GM12873 (cell line): ENCODE data around the gene LRMDA.

Source experiments
- TF ChIP-seq, protein P1 (sequence below): IDR thresholded peaks from 2 replicates; pipeline ENCODE4 v1.5.1; 2012; ENCODE audit warnings: low read depth, mild to moderate bottlenecking, moderate library complexity, low read length, control low read depth; ENCODE audit not compliant: insufficient read depth; ENCODE audit errors: missing control alignments

The LRMDA gene

GRCh38 chr10:75950307-75950706, 518.9 kb downstream of the LRMDA start:
- TF ChIP-seq, protein P1, sequence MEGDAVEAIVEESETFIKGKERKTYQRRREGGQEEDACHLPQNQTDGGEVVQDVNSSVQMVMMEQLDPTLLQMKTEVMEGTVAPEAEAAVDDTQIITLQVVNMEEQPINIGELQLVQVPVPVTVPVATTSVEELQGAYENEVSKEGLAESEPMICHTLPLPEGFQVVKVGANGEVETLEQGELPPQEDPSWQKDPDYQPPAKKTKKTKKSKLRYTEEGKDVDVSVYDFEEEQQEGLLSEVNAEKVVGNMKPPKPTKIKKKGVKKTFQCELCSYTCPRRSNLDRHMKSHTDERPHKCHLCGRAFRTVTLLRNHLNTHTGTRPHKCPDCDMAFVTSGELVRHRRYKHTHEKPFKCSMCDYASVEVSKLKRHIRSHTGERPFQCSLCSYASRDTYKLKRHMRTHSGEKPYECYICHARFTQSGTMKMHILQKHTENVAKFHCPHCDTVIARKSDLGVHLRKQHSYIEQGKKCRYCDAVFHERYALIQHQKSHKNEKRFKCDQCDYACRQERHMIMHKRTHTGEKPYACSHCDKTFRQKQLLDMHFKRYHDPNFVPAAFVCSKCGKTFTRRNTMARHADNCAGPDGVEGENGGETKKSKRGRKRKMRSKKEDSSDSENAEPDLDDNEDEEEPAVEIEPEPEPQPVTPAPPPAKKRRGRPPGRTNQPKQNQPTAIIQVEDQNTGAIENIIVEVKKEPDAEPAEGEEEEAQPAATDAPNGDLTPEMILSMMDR: no peak

DNA sequence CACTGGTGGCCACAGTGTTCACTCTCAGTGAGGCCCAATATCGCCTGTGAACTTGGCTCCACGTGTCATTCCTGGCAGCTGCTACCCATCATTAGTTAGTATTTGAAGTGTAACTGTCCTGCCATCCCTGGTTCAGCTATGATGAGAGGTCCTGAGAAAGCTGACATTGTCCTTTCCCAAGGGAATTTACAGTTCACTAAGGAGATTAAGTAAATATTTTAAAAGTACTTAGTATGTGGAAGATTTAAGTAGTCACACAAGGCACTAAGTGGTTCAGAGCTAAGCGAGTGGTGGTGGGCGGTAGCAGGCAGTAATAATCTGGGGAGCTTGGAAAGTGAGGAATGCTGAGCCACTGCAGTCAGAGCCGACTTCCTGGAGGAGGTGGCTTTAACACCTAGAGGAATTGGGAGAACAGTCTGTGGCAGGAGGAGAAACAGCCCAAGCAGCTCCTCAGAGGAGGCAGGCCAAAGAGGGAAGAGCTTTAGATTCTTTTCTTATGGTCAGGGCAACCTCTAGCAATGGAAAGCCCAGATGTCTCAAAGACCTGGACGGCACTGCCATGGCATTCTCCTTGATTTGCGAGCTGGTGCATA, 519.7 kb downstream of the LRMDA start:
- TF ChIP-seq, protein P1: no peak

DNA sequence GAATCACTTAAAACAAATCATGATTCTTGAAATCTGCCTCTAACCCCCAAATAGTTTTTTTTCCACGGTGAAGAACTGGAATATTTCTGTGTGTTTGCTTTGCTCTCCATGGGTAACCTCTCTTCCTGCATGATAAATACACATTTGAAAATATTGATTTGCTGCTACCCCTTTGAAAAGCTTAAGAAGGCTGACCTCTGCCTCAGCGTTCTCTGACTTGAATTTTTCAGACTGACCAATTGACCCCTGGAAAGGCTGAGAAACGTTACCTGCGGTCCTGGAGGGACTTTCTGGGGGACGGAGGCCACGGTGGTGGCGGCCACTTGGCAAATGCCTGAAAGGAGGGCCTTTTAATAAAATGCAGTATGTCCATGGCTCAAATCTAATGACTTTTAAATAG, 520.2 kb downstream of the LRMDA start:
- TF ChIP-seq, protein P1: no peak

GRCh38 chr10:75952093-75952492, 520.7 kb downstream of the LRMDA start:
- TF ChIP-seq, protein P1: no peak

DNA sequence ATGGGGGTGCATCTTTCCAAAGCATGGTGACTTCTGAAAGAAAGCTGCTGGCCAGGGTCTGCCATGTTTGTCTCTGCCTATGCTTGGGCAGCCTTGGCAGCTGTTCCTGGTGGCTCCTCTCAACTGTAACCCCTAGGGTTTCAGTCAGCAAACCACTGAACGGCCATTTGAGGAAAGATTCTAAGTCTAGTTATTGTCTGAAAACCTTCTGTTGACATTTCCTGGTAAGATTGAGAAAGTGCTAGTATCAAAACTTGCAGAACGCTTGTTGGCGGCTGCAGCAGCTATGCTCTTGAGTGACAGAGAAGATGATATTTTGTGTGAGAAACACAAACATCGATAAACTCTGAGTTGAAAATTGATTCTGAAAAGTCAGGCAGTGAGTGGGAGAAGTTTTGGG, 523.1 kb downstream of the LRMDA start:
- TF ChIP-seq, protein P1: no peak

DNA sequence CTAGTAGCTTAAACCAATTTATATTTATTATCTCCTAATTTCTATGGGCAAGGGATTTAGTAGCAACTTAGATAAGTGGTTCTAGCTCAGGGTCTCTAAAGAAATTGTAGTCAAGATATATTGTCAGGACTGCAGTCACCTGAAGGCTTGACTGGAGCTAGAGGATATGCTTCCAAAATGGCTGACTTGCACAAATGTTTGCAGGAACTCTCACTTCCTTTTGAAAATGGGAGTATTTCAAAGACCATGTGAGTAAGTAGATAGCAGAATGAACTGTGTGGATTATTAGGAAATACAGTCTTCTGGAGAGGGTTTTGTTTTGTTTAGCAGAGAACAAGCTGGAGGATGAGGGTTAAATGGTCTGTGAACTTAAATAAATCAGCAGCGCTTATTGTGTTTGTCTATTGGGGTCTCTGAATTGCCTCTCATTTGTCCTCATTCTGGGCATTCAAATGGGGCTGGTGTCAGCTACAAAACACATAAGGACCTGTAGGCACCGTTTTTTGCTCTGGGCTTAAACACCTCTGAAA, 524.6 kb downstream of the LRMDA start:
- TF ChIP-seq, protein P1: no peak

DNA sequence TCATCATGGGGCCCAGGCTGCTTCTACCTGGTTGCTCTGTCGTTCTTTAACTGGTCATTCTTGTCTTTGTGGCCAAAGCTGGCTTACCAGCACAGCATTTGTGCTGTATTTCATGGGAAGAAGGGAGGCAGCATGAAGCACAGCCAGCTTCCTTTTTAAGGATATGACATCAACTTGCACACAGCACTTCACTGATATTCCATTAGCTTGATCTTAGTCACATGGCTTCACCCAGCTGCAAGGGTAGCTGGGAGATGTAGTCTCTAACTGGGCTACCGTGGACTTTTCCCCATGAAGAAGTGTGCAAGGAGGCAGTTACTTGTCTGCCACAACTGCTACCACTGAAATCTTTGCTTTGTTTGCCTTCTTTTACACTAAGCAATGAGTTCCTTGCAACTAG, 525.2 kb downstream of the LRMDA start:
- TF ChIP-seq, protein P1: no peak
